Stimulated activated naive CD8-positive, alpha-beta T cell treated with anti-CD3 and anti-CD28 coated beads, Interleukin-15, Interleukin-2, amounts not matched to agents 100 ng/mL and 50 ng/mL, for 24 hours (primary cell): ENCODE measurements around the gene TRPC3.
"Not testable (repeated sequence)": the region's sequence is repeated elsewhere in the genome, so short reads cannot be mapped to it uniquely, and the experiment has no call there.

Experiments used
- H3K27ac Mint-ChIP-seq: one replicate; pipeline ENCODE4 v1.8.0; 2021; ENCODE audit warnings: mild to moderate bottlenecking, mixed read lengths
- H3K27me3 Mint-ChIP-seq: one replicate; pipeline ENCODE4 v1.8.0; 2021; ENCODE audit warnings: mixed read lengths
- H3K36me3 Mint-ChIP-seq: one replicate; pipeline ENCODE4 v1.8.0; 2021; ENCODE audit warnings: low read depth, mixed read lengths
- H3K4me1 Mint-ChIP-seq: one replicate; pipeline ENCODE4 v1.8.0; 2021; ENCODE audit warnings: low read depth, mixed read lengths
- H3K4me3 Mint-ChIP-seq: one replicate; pipeline ENCODE4 v1.8.0; 2021; ENCODE audit warnings: mild to moderate bottlenecking, mixed read lengths
- H3K9me3 Mint-ChIP-seq: one replicate; pipeline ENCODE4 v1.8.0; 2021; ENCODE audit warnings: mixed read lengths

The TRPC3 gene

DNA sequence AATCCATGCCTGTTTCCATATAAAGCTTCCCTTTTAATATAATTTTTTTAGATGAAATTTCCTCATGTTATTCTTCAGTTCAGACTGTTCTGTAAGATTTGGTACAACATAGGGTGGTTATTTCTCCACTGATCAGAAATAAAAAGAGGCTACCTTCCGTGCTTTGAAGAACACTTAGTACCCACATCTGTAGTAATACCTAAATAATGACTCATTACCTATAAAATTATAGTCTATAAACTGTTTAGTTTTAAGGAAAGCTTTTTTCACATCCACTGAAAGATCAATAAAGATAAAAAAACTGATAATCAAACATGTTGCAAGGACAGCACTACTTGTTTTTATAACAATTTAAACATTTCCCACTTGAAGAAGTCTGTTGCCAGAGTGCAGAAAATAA lies 23.9 kb downstream of the TRPC3 start:
- Mint-ChIP-seq H3K27me3 (peaks cover 24% of the 10 kb centered on the region), H3K4me3 (no peak overlapping the region), H3K27ac (no peak overlapping the region), H3K4me1 (no peaks in the 10 kb centered on the region), H3K36me3 (no peaks in the 10 kb centered on the region), H3K9me3 (no peaks in the 10 kb centered on the region)

DNA sequence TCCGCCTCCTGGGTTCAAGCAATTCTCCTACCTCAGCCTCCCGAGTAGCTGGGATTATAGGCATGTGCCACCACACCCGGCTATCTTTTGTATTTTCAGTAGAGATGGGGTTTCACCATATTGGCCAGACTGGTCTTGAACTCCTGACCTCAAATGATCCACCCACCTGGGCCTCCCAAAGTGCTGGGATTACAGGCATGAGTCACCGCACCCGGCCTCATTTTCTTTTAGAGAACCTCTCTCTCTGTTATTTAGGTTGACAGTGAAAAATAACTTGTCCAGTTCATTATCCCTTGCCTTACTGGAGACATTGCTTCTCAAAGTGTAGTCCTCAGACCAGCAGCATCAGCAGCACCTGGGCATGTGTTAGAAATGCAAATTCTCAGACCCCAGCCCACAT lies 25.4 kb downstream of the TRPC3 start:
- not testable (repeated sequence) for H3K36me3 Mint-ChIP-seq, H3K4me1 Mint-ChIP-seq, H3K27ac Mint-ChIP-seq, H3K4me3 Mint-ChIP-seq, H3K9me3 Mint-ChIP-seq
- H3K27me3 Mint-ChIP-seq: peaks cover 15% of the 10 kb centered on the region

DNA sequence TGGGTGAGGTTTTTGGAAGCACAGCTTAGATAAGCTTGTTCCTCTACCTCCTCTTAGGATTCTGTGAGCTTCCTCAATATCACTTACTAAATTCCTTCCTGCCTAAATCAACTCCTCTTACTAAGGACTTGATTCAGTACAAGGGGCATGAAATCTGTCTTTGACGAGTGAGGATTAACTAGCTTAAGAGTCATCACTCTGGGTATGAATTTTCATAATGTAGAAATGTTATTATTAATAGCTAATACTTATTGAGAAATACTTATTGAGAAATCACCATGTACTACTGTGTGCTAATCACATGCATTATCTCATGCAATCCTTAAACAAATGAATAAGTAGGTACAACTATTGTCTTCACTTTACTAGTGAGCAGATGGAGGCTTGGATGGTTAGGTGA lies 28.6 kb downstream of the TRPC3 start:
- no peaks in the 10 kb centered on the region for H3K4me1 Mint-ChIP-seq
- no peaks in the 10 kb centered on the region for H3K9me3 Mint-ChIP-seq
- no peak overlapping the region for H3K4me3 Mint-ChIP-seq
- no peak overlapping the region for H3K27ac Mint-ChIP-seq
- no peaks in the 10 kb centered on the region for H3K36me3 Mint-ChIP-seq
- peaks cover 3% of the 10 kb centered on the region for H3K27me3 Mint-ChIP-seq

DNA sequence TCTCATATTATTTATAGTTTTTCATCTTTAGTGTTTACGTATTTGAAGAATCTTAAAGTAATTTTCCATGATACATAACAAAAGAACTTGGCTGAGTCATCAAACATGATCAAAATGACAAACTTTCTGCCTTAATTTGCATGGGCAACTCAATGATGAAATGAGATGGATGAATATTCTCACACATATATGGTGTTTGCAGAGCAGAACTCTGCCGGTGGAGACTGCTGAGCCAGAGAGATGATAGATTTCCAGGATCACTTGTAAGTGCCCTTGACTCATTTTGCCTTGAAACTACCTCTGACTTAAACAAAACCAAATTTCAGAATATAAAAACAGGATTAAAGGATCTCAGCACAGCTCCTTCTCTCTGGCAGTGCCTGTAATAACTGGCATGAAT lies 38.2 kb downstream of the TRPC3 start:
- H3K27ac Mint-ChIP-seq: no peak overlapping the region
- H3K4me3 Mint-ChIP-seq: no peak overlapping the region
- H3K27me3 Mint-ChIP-seq: peaks cover 4% of the 10 kb centered on the region
- no peaks in the 10 kb centered on the region for H3K36me3 Mint-ChIP-seq
- no peaks in the 10 kb centered on the region for H3K9me3 Mint-ChIP-seq
- H3K4me1 Mint-ChIP-seq: peaks cover 4% of the 10 kb centered on the region

DNA sequence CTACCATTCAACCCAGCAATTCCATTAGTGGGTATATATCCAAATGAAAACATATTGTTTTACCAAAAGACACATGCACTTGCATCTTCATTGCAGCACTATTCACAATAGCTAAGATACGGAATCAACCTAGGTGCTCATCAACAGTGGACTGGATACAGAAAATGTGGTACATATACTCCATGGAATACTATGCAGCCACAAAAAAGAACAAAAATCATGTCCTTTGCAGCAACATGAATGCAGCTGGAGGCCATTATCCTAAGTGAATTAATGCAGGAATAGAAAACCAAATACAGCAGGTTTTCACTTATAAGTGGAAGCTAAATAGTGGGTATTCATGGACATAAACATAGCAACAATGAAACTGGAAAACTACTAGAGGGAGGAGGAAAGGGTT lies 43.5 kb downstream of the TRPC3 start:
- H3K9me3 Mint-ChIP-seq: no peaks in the 10 kb centered on the region
- H3K4me3 Mint-ChIP-seq: no peak overlapping the region
- no peak overlapping the region for H3K27ac Mint-ChIP-seq
- H3K27me3 Mint-ChIP-seq: peaks cover 14% of the 10 kb centered on the region
- no peaks in the 10 kb centered on the region for H3K4me1 Mint-ChIP-seq
- H3K36me3 Mint-ChIP-seq: no peaks in the 10 kb centered on the region

DNA sequence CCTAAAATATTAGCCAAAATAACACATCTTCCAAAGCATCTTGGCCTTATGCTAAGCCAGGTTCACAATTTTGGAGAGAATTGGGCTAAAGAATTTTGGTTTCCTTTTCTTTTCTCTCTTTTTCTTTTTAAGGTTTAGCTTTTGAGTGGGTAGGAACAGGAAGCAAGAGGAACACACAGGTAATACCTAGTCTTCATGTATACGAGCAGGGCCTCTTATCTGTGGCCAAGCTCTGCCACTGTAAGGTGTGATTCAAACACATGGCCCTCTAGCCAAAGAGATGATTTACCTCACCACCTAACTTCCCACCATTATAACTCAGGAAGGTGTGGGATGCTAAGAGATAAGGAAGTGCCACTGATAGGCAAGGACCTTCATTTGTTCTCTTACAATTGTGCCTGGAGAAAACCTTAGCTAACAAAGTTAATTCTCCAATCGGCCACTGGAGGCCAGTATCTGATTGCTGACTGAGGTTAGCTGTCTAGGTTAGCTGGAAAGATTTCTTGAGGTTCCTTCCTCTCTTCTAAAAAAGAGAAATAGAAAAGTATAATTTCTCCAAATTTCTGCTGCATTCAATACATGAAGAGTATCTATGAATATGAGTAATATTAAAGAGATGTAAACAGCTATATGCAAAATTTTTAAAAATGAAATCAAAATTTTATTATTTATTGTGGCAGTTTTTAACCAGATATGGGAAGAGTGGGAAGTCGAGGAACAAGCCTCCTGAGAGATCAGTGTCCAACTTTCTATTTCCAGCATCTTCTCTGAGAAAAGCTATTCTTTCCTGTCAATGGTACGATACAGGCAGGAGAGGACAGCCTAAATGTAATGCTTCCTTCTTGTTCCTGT lies 51.5 kb downstream of the TRPC3 start:
- H3K4me3 Mint-ChIP-seq: no peak overlapping the region
- H3K27me3 Mint-ChIP-seq: peaks cover 13% of the 10 kb centered on the region
- H3K36me3 Mint-ChIP-seq: no peaks in the 10 kb centered on the region
- H3K4me1 Mint-ChIP-seq: peaks cover 6% of the 10 kb centered on the region
- no peaks in the 10 kb centered on the region for H3K9me3 Mint-ChIP-seq
- H3K27ac Mint-ChIP-seq: no peak overlapping the region

DNA sequence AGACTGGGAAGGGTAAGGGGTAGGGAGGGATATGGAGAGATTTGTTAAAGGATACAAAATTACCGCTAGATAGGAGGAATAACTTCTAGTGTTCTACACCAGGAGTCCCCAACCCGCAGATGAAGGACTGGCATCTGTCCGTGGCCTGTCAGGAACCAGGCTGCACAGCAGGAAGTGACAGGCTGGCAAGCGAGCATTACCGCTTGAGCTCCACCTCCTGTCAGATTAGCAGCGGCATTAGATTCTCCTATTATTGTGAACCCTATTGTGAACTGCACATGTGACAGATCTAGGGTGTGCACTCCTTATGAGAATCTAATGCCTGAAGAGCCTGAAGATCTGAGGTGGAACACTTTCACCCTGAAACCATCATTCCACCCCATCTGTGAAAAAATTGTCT lies 53.7 kb downstream of the TRPC3 start:
- H3K9me3 Mint-ChIP-seq: no peaks in the 10 kb centered on the region

DNA sequence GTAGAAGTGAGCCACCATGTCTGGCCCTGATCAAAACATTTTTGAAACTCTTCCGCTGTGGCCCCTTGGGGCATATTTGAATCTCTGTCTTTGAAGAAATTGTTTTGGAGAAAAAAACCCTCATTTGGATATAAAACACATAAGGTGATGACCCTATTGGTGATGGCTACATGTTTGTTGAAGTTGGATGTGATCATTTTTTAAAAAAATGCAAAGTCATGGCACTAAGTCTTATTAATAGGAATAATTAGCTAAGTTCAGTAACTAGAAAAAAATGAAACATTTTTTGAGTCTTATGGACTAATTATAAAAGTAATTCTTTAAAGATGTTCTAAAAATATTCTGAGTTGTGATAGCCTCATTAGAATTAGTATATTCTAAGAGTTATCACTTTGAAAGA lies 63.7 kb downstream of the TRPC3 start:
- no peaks in the 10 kb centered on the region for H3K36me3 Mint-ChIP-seq
- no peak overlapping the region for H3K4me3 Mint-ChIP-seq
- peaks cover 50% of the 10 kb centered on the region for H3K27me3 Mint-ChIP-seq
- H3K4me1 Mint-ChIP-seq: no peaks in the 10 kb centered on the region
- H3K27ac Mint-ChIP-seq: no peak overlapping the region
- H3K9me3 Mint-ChIP-seq: no peaks in the 10 kb centered on the region

More for the DNA sequence above, 53.7 kb downstream of the TRPC3 start:
- no peak overlapping the region for H3K4me3 Mint-ChIP-seq
- H3K36me3 Mint-ChIP-seq: no peaks in the 10 kb centered on the region
- H3K4me1 Mint-ChIP-seq: peaks cover 6% of the 10 kb centered on the region
- H3K27ac Mint-ChIP-seq: no peak overlapping the region
- H3K27me3 Mint-ChIP-seq: peaks cover 6% of the 10 kb centered on the region

DNA sequence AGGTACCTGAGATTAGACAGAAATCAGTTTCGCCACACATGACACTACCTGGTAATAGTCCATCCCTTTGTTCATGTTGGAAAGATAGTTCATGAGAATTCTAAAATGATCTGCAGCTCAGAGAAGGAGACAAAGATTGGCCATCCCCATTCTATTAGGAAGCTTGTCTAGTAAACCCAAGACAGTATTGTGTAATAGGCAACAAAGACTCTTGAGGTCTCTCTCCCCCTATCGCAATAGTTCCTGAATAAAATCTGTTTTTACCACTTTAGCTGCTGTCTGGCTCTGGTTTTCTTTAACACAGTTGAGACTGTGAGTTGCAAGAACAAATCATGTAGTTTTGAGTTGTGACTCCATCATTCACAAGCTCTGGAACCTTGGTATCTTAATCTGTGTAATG lies 66.7 kb downstream of the TRPC3 start:
- no peaks in the 10 kb centered on the region for H3K9me3 Mint-ChIP-seq
- H3K4me3 Mint-ChIP-seq: no peak overlapping the region
- no peaks in the 10 kb centered on the region for H3K4me1 Mint-ChIP-seq
- H3K36me3 Mint-ChIP-seq: no peaks in the 10 kb centered on the region
- H3K27ac Mint-ChIP-seq: no peak overlapping the region
- peaks cover 56% of the 10 kb centered on the region for H3K27me3 Mint-ChIP-seq

DNA sequence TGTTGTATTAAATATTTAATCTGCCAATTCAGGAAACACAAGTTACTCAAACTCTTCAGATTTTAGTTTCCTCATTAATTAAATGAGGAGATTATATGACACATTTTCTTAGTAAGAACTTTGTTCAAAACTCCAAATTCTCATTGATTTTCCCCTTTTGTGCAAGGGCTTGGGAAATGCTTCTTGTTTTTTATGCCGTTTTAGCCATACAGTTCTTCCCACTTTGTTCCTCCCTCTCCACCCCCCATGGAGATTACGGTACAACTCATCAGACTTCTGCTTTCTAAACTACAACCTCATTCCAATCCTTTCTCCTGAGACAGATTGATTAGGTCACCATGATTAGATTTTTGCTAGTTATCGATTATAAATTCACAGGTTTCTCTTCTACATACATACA lies 70.7 kb downstream of the TRPC3 start:
- no peaks in the 10 kb centered on the region for H3K4me1 Mint-ChIP-seq
- no peaks in the 10 kb centered on the region for H3K9me3 Mint-ChIP-seq
- H3K36me3 Mint-ChIP-seq: no peaks in the 10 kb centered on the region
- peaks cover 61% of the 10 kb centered on the region for H3K27me3 Mint-ChIP-seq
- H3K27ac Mint-ChIP-seq: no peak overlapping the region
- no peak overlapping the region for H3K4me3 Mint-ChIP-seq

DNA sequence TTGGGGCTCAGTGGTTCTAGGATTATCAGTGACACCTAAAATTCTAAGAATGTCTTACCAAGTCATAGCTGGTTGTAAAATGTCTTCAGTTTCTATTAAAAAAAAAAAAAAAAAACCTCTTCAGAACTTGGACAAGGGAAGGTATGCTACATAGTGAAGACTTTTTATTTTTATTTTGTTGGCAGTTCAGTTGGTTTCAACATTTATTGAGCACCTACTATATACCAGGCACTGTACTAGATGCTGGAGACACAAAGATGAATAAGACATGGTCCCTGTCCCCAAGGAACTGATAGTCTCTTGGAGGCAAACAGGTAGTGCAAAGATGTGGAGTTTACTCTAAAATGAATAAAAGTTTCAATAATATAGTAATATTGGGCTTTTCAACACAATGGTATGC lies 72.7 kb downstream of the TRPC3 start:
- no peak overlapping the region for H3K27ac Mint-ChIP-seq
- H3K9me3 Mint-ChIP-seq: no peaks in the 10 kb centered on the region
- peaks cover 58% of the 10 kb centered on the region for H3K27me3 Mint-ChIP-seq
- no peaks in the 10 kb centered on the region for H3K4me1 Mint-ChIP-seq
- no peaks in the 10 kb centered on the region for H3K36me3 Mint-ChIP-seq
- H3K4me3 Mint-ChIP-seq: no peak overlapping the region

DNA sequence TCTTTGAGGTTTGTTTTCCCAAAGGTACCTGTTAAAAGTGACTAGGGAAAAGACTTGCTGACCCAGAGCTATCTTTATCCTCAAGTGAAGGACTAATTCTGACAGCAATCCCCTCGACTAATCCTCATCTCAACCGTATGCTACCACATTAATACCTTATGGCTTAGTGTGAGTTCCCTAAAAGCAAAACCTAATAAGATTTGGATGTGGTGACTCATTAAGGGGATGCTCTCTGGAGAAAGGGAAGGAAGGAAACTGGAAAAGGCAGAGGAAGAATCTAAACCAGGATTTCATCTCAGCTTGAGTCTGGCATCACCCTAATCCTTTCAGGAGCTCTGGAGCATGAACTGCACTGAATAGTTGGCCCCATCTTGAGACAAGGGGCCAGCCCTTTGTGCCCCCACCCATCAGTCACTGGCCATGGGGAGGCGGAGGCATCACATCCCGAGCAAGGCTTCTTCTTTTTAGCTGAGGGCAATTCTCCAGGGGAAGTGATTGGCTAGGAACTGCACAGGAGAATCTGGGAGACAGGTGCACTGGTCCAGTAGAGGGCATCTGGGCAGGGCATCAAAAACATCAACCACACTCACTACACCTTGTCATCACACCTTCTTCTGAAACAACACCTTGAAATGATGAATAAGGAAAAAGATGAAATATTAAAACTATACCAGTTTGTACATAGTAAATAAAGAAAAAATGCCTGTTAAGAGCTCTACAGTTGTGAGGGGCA lies 74.7 kb downstream of the TRPC3 start:
- Mint-ChIP-seq H3K27ac (no peak overlapping the region), H3K9me3 (no peaks in the 10 kb centered on the region), H3K36me3 (no peaks in the 10 kb centered on the region), H3K27me3 (peaks cover 61% of the 10 kb centered on the region), H3K4me1 (no peaks in the 10 kb centered on the region), H3K4me3 (no peak overlapping the region)

DNA sequence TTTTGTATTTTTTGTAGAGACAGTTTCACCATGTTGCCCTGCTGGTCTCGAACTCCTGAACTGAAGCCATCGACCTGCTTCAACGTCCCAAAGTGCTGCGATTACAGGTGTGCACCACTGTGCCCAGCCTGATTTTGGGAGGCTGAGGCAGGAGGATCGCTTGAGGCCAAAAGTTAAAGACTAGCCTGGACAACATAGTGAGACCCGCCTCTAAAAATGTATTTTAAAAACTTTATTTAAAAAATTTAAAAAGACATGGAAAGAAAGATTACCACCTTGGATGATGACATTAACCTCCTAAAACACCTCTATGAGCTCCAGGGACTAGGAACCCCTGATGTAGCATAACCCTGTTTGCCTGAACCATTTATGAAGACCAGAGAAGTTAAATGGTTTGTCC lies 75.8 kb downstream of the TRPC3 start:
- Mint-ChIP-seq H3K9me3 (no peaks in the 10 kb centered on the region), H3K4me3 (no peak overlapping the region), H3K27me3 (peaks cover 60% of the 10 kb centered on the region), H3K36me3 (no peaks in the 10 kb centered on the region), H3K4me1 (peaks cover under 1% of the 10 kb centered on the region), H3K27ac (no peak overlapping the region)

DNA sequence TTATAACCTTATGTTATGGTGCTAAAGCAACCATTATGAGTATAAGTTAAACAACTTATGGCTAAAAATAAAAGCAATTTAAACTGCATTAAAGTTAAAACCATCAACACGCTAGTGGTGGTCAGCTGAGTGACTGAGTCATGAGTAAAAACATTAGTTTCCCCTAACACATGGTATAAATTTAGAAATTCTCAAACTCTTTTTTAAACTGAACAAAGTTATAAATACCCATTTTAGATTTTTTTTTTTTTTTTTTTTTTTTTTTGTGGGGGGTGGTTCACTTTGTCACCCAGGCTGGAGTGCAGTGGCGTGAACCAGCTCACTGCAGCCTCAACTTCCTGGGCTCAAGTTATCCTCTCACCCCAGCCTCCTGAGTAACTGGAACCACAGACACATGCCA lies 76.2 kb downstream of the TRPC3 start:
- H3K27ac Mint-ChIP-seq: no peak overlapping the region
- peaks cover 59% of the 10 kb centered on the region for H3K27me3 Mint-ChIP-seq
- H3K9me3 Mint-ChIP-seq: no peaks in the 10 kb centered on the region
- no peak overlapping the region for H3K4me3 Mint-ChIP-seq
- H3K36me3 Mint-ChIP-seq: no peaks in the 10 kb centered on the region
- H3K4me1 Mint-ChIP-seq: peaks cover 5% of the 10 kb centered on the region

DNA sequence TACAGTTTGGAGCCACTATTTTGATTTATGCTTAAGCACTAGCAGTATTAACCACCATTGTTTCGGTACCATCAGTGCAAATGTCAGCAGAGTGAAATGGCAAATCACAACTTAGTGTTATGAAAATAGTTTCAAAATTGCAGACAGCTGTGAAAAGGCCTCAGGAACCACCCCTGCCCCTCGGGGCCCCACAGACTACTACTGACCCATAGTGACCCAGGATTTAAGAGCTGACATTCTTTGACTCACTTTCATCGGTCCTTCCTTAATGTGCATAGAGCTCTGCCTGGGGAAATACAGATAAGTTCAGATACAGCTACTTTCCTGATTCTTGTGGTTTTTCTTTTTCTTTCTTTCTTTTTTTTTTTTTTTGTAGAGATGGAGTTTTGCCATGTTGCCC lies 78.3 kb downstream of the TRPC3 start:
- H3K4me3 Mint-ChIP-seq: no peak overlapping the region
- H3K27ac Mint-ChIP-seq: no peak overlapping the region
- no peaks in the 10 kb centered on the region for H3K9me3 Mint-ChIP-seq
- peaks cover 17% of the 10 kb centered on the region for H3K4me1 Mint-ChIP-seq
- no peaks in the 10 kb centered on the region for H3K36me3 Mint-ChIP-seq
- H3K27me3 Mint-ChIP-seq: peaks cover 46% of the 10 kb centered on the region
